Stimulated activated naive CD8-positive, alpha-beta T cell treated with anti-CD3 and anti-CD28 coated beads, Interleukin-15, Interleukin-2, amounts not matched to agents 100 ng/mL and 50 ng/mL, for 24 hours (primary cell): ENCODE measurements around the gene CLECL1.
"Not testable (repeated sequence)": the region's sequence is repeated elsewhere in the genome, so short reads cannot be mapped to it uniquely, and the experiment has no call there.

Experiments used
- H3K27ac Mint-ChIP-seq: one replicate; pipeline ENCODE4 v1.8.0; 2021; ENCODE audit warnings: mild to moderate bottlenecking, mixed read lengths
- H3K27me3 Mint-ChIP-seq: one replicate; pipeline ENCODE4 v1.8.0; 2021; ENCODE audit warnings: mixed read lengths
- H3K36me3 Mint-ChIP-seq: one replicate; pipeline ENCODE4 v1.8.0; 2021; ENCODE audit warnings: low read depth, mixed read lengths
- H3K4me1 Mint-ChIP-seq: one replicate; pipeline ENCODE4 v1.8.0; 2021; ENCODE audit warnings: low read depth, mixed read lengths
- H3K4me3 Mint-ChIP-seq: one replicate; pipeline ENCODE4 v1.8.0; 2021; ENCODE audit warnings: mild to moderate bottlenecking, mixed read lengths
- H3K9me3 Mint-ChIP-seq: one replicate; pipeline ENCODE4 v1.8.0; 2021; ENCODE audit warnings: mixed read lengths

CLECL1 gene

GRCh38 chr12:9717070-9717925 is 15.6 kb downstream of the CLECL1 start:
- Mint-ChIP-seq H3K36me3 (peaks cover 25% of the 10 kb centered on the region), H3K27ac (no peak overlapping the region), H3K4me1 (peaks cover 70% of the 10 kb centered on the region), H3K4me3 (no peak overlapping the region), H3K9me3 (no peaks in the 10 kb centered on the region), H3K27me3 (peaks cover 3% of the 10 kb centered on the region)

GRCh38 chr12:9713032-9713558 is 19.8 kb downstream of the CLECL1 start:
- H3K36me3 Mint-ChIP-seq, H3K4me3 Mint-ChIP-seq, H3K9me3 Mint-ChIP-seq, H3K27me3 Mint-ChIP-seq: not testable (repeated sequence)
- Mint-ChIP-seq H3K27ac (peak overlapping the region; percentile 63), H3K4me1 (peaks cover 59% of the 10 kb centered on the region)

DNA sequence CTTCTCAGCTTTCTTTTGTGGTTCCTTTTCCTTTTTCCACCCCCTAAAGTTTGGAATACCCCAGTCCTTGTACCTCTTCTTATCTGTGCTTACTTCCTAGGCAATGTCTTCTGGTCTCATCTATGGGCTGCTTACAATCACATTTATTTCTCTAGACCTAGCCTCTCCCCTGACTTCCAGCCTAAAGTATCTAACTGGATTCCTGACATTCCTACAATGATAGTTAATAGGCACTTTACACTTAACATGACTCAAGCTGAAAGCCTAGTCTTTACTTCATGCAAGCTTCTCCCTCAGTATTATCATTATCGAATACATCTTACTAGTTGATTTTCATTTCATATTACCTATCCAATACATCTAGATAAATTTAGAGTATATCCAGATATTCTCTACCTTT is 21.2 kb downstream of the CLECL1 start:
- peaks cover 73% of the 10 kb centered on the region for H3K4me1 Mint-ChIP-seq
- peaks cover 10% of the 10 kb centered on the region for H3K36me3 Mint-ChIP-seq
- H3K27ac Mint-ChIP-seq, result no peak overlapping the region
- no peaks in the 10 kb centered on the region for H3K9me3 Mint-ChIP-seq
- H3K27me3 Mint-ChIP-seq, result no peaks in the 10 kb centered on the region
- H3K4me3 Mint-ChIP-seq, result no peak overlapping the region

- H3K27me3 Mint-ChIP-seq, result no peaks in the 10 kb centered on the region
- H3K9me3 Mint-ChIP-seq, result peaks cover 3% of the 10 kb centered on the region
- no peak overlapping the region for H3K4me3 Mint-ChIP-seq
- peaks cover 11% of the 10 kb centered on the region for H3K36me3 Mint-ChIP-seq
- peak overlapping the region; percentile 28 for H3K27ac Mint-ChIP-seq
- peaks cover 75% of the 10 kb centered on the region for H3K4me1 Mint-ChIP-seq
These were observed 22.1 kb downstream of the CLECL1 start for GRCh38 chr12:9710584-9711375.

- Mint-ChIP-seq H3K4me1 (peaks cover 69% of the 10 kb centered on the region), H3K36me3 (peaks cover 14% of the 10 kb centered on the region), H3K9me3 (peaks cover 13% of the 10 kb centered on the region), H3K27ac (peak overlapping the region; percentile 85), H3K27me3 (no peaks in the 10 kb centered on the region), H3K4me3 (no peak overlapping the region)
These were observed 24.0 kb downstream of the CLECL1 start for GRCh38 chr12:9708853-9709252.

DNA sequence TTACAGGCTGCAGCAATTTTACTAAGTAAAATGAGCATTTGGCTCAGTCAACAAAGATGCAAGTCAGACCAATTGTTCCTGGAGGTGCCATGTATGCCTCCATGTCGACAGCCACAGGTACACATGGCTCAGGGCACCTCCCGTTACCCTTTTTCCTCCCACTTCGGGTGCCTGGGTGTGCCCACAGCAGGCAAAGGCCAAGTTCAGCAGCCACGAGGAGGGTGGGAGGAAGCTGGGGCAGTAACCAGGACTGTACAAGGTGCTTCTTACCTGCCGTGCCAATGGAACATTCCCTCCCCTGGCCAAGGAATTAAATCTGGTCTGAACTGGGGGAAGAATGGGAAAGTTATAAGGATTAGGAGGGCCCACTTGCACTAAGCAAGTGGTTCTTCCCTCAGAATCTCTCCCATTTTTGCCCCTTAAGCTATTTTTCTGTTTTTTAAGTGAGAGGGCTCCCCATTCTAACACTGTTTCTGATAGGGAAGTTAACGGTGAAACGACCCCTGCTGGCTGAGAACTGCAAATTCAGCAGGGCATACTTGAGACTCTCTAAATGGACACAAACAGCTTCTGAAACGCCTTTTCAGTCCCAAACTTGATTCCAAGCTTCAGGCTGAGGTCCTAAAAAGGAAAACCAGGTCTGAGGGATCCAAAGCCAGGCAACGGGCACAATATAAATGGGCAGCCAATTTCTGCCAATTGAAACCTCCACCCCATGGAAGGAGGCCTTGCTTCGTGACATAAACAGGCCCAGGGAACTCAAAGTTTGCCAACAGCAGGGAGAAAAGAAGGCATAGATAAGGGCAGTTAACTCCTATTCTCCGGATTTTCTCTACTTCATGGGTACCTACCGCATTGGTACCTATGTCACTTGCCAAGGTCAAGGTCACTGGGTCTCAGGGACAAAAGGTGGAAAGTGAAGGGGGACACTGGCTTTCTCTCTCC is 24.8 kb downstream of the CLECL1 start:
- Mint-ChIP-seq H3K4me1 (peaks cover 62% of the 10 kb centered on the region), H3K27me3 (no peaks in the 10 kb centered on the region), H3K36me3 (peaks cover 14% of the 10 kb centered on the region), H3K27ac (peak overlapping the region; percentile 85), H3K4me3 (peak overlapping the region; percentile 63), H3K9me3 (peaks cover 13% of the 10 kb centered on the region)

DNA sequence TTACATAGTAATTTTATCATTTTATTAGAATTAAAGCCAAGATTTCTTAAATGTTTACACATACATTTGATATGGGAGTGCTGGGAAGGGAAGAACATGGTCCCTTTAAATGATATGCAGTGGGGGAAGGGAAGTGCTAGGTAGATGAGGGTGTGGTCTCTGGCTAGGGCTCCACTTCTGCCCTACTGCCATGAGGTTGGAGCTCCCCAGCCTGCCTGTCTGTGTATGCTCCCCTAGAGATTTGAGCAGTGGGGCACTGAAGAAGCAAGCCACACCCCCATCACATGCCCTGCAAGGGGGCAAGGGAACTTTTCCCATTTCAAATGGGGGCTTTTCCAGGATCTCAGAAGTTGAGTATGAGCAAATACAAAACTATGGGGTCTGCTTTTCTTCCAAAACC is 25.5 kb downstream of the CLECL1 start:
- peaks cover 13% of the 10 kb centered on the region for H3K9me3 Mint-ChIP-seq
- H3K4me3 Mint-ChIP-seq, result peak overlapping the region; percentile 63
- peak overlapping the region; percentile 85 for H3K27ac Mint-ChIP-seq
- H3K27me3 Mint-ChIP-seq, result no peaks in the 10 kb centered on the region
- peaks cover 64% of the 10 kb centered on the region for H3K4me1 Mint-ChIP-seq
- peaks cover 14% of the 10 kb centered on the region for H3K36me3 Mint-ChIP-seq

DNA sequence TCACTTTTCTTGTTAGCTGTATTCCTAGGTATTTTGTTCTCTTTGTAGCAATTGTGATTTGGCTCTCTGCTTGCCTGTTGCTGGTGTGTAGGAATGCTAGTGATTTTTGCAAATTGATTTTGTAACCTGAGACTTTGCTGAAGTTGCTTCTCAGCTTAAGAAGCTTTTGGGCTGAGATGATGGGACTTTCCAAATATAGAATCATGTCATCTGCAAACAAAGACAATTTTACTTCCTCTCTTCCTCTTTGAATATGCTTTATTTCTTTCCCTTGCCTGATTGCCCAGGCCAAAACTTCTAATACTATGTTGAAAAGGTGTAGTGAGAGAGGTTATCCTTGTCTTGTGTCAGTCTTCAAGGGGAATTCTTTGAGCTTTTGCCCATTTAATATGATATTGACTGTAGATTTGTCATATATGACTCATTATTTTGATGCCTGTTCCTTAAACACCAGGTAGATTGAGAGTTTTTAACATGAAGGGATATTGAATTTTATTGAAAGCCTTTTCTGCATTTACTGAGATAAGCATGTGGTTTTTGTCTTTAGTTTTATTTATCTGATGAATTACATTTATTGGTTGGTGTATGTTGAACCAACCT is 26.7 kb downstream of the CLECL1 start:
- H3K9me3 Mint-ChIP-seq, result peaks cover 13% of the 10 kb centered on the region
- H3K4me3 Mint-ChIP-seq, result peak overlapping the region; percentile 5
- H3K27me3 Mint-ChIP-seq, result no peaks in the 10 kb centered on the region
- H3K4me1 Mint-ChIP-seq, result peaks cover 67% of the 10 kb centered on the region
- H3K27ac Mint-ChIP-seq, result peak overlapping the region; percentile 34
- H3K36me3 Mint-ChIP-seq, result peaks cover 14% of the 10 kb centered on the region

DNA sequence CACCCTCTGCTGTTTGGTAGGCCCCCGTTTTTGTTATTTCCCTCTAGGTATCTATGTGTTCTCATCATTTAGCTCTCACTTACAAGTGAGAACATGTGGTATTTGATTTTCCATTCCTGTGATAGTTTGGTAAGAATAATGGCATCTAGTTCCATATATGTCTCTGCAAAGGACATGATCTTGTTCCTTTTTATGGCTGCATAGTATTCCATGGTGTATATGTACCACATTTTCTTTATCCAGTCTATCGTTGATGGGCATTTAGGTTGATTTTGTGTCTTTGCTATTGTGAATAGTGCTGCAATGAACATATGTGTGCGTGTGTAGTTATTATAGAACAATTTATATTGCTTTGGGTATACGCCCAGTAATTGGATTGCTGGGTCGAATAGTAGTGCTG is 28.3 kb downstream of the CLECL1 start:
- H3K4me3 Mint-ChIP-seq, H3K27me3 Mint-ChIP-seq: not testable (repeated sequence)
- peaks cover 14% of the 10 kb centered on the region for H3K36me3 Mint-ChIP-seq
- peaks cover 78% of the 10 kb centered on the region for H3K4me1 Mint-ChIP-seq
- H3K27ac Mint-ChIP-seq, result peak overlapping the region; percentile 19
- peaks cover 13% of the 10 kb centered on the region for H3K9me3 Mint-ChIP-seq

- Mint-ChIP-seq H3K27ac (peak overlapping the region; percentile 90), H3K4me1 (peaks cover 76% of the 10 kb centered on the region), H3K36me3 (peaks cover 22% of the 10 kb centered on the region), H3K27me3 (no peaks in the 10 kb centered on the region), H3K4me3 (peak overlapping the region; percentile 76), H3K9me3 (peaks cover 13% of the 10 kb centered on the region)
These were observed 30.6 kb downstream of the CLECL1 start for GRCh38 chr12:9702255-9702654.

DNA sequence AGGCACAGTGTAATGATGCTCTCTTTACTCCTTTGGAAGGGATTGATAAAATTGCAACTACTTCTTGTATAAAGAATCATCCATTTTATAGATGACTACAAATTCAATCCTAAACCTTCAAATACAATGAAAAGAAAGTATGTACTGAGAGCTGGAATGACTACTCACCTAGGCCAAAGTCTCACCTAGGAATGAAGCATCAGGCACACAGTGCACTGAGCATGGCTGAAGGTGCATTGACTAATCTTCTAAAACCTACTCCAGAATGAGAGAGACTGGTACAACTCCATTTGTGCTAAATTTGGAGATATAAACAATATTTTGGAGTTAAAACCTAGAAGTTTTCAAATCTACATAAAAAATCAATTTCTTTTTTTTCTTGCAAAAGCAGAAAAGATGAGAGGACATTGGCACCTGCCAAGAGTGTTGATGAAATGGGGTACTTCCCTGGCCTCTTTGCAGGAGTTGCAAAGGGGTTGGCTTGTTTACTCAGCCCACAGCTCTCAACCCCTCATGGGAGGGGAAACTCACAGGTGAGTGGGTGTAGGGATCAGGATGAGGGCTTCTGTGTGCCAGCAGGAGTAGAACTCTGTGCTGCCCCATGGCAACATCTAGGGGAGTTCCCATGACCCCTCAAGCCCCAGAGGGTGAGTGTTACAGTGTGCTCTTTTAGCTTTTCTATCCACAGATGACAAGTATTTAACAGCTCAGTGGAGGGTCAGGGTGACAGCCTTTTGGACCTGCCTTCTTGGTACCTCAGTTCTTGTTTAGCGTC is 31.3 kb downstream of the CLECL1 start:
- H3K4me3 Mint-ChIP-seq, result peak overlapping the region; percentile 76
- H3K27ac Mint-ChIP-seq, result peak overlapping the region; percentile 90
- peaks cover 71% of the 10 kb centered on the region for H3K4me1 Mint-ChIP-seq

GRCh38 chr12:9700606-9700956 is 32.3 kb downstream of the CLECL1 start:
- H3K36me3 Mint-ChIP-seq, result peaks cover 31% of the 10 kb centered on the region
- H3K9me3 Mint-ChIP-seq, result peaks cover 20% of the 10 kb centered on the region
- H3K4me1 Mint-ChIP-seq, result peaks cover 71% of the 10 kb centered on the region
- H3K27ac Mint-ChIP-seq, result no peak overlapping the region
- no peaks in the 10 kb centered on the region for H3K27me3 Mint-ChIP-seq
- H3K4me3 Mint-ChIP-seq, result no peak overlapping the region

More for the DNA sequence above, 31.3 kb downstream of the CLECL1 start:
- peaks cover 29% of the 10 kb centered on the region for H3K36me3 Mint-ChIP-seq
- peaks cover 14% of the 10 kb centered on the region for H3K9me3 Mint-ChIP-seq
- no peaks in the 10 kb centered on the region for H3K27me3 Mint-ChIP-seq

DNA sequence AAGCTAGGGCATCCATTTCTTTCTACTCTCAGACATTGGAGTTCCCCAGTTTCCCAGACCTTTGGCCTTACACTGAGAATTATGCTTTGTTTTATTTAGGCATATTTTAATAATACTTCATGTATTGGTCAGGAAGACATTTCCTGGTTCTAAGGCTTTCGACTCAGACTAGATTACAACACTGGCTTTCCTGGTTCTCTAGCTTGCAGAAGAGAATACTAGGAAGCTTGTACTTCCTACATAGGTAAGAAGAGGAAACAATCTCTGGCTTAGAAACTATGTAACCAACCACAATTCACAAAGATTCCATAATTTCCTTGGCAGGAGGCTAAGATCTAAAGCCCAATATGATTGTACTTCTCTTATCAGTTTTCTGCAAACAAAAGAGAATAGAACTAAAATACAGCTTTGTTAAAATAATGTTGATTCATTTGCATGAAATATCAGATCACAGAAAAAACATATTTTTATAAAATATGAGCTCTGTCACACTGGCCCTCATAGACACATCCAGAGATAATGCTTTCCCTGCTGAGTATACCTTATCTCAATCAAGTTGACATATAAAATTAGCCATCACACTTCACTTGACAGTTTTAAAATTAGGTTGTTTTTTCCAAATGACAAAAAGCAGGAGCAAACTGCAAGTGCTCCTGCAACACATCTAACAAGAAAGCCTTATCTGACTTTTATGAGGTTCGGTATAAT is 32.8 kb downstream of the CLECL1 start:
- H3K4me1 Mint-ChIP-seq, result peaks cover 70% of the 10 kb centered on the region
- H3K27ac Mint-ChIP-seq, result peak overlapping the region; percentile 41
- peaks cover 17% of the 10 kb centered on the region for H3K9me3 Mint-ChIP-seq
- no peak overlapping the region for H3K4me3 Mint-ChIP-seq
- no peaks in the 10 kb centered on the region for H3K27me3 Mint-ChIP-seq
- H3K36me3 Mint-ChIP-seq, result peaks cover 31% of the 10 kb centered on the region
